GM19351 (cell line): Measurements from ENCODE around the gene FBXW4.

Experiments
- ATAC-seq: cut with Tn5 transposase; IDR thresholded peaks from one replicate; pipeline ENCODE4 v1.9.1; 2021; ENCODE audit warnings: mild to moderate bottlenecking, moderate library complexity; ENCODE audit not compliant: unreplicated experiment

Gene FBXW4

GRCh38 chr10:101588879-101589278 lies 106.1 kb downstream of the FBXW4 start:
- no peak for ATAC-seq

GRCh38 chr10:101587725-101588653 lies 107.0 kb downstream of the FBXW4 start, which contains the start of the genes DPCD and POLL:
DPCD (plus strand) TSS chr10:101588321; CDS start chr10:101588337, 16 bp downstream.
POLL (minus strand) TSS chr10:101588257; CDS start chr10:101587360, 897 bp downstream.
- peak; percentile 98 for ATAC-seq

- no peak for ATAC-seq
These were observed 109.1 kb downstream of the FBXW4 start for GRCh38 chr10:101585841-101586240.

- no peak for ATAC-seq
These were observed 114.2 kb downstream of the FBXW4 start for GRCh38 chr10:101580486-101581399.

GRCh38 chr10:101579516-101579870 lies 115.5 kb downstream of the FBXW4 start:
- ATAC-seq = no peak

GRCh38 chr10:101578803-101579515 lies 116.0 kb downstream of the FBXW4 start:
- no peak for ATAC-seq

GRCh38 chr10:101578192-101578591 lies 116.8 kb downstream of the FBXW4 start:
- ATAC-seq = no peak

GRCh38 chr10:101577121-101577871 lies 117.7 kb downstream of the FBXW4 start:
- ATAC-seq = no peak

GRCh38 chr10:101576211-101576863 lies 118.6 kb downstream of the FBXW4 start:
- no peak for ATAC-seq

GRCh38 chr10:101575580-101576210 lies 119.3 kb downstream of the FBXW4 start:
- ATAC-seq = no peak

- ATAC-seq = no peak
These were observed 119.9 kb downstream of the FBXW4 start for GRCh38 chr10:101575091-101575490.

GRCh38 chr10:101573885-101574753 lies 120.9 kb downstream of the FBXW4 start:
- no peak for ATAC-seq

GRCh38 chr10:101572785-101573184 lies 122.2 kb downstream of the FBXW4 start:
- ATAC-seq = no peak

GRCh38 chr10:101572126-101572525 lies 122.8 kb downstream of the FBXW4 start:
- ATAC-seq = no peak

GRCh38 chr10:101571271-101571925 lies 123.6 kb downstream of the FBXW4 start:
- ATAC-seq = no peak

- ATAC-seq = peak; percentile 17
These were observed 124.3 kb downstream of the FBXW4 start for GRCh38 chr10:101570428-101571270.
